Adrenal gland (tissue), 5 donors: ENCODE results near the gene APBB2.

Experiments
- CTCF ChIP-seq, 6 experiments: fragments of 450-650 bp in 4 of 6; fragments of 200-600 bp in 2 of 6; sonication (generic) in 1 of 6; IDR thresholded peaks; 1 replicate in 5 of 6; 2 replicates in 1 of 6; pipeline versions ENCODE4 v1.5.1 to v1.8.0; 2016 to 2021; ENCODE audit warnings: antibody characterized with exemption in 6 of 6, mild to moderate bottlenecking in 2 of 6, moderate library complexity in 1 of 6
- POLR2A ChIP-seq, 2 donors: fragments of 450-650 bp; IDR thresholded peaks; one replicate each; pipeline ENCODE4 v1.6.1; 2017; ENCODE audit warnings: antibody characterized with exemption in 2 of 2, mild to moderate bottlenecking in 2 of 2, moderate library complexity in 1 of 2
- donor health status: DM: no; HTN: no; CAD: no.

GRCh38 chr4:40986375-40986774, 228.0 kb downstream of the APBB2 start:
- TF ChIP-seq CTCF (IDR thresholded peaks at IDR 0.05) (no peak), POLR2A (IDR thresholded peaks at IDR 0.05) (no peak)
